ENCODE measurements around the gene GRK5.

Gene GRK5

DNA sequence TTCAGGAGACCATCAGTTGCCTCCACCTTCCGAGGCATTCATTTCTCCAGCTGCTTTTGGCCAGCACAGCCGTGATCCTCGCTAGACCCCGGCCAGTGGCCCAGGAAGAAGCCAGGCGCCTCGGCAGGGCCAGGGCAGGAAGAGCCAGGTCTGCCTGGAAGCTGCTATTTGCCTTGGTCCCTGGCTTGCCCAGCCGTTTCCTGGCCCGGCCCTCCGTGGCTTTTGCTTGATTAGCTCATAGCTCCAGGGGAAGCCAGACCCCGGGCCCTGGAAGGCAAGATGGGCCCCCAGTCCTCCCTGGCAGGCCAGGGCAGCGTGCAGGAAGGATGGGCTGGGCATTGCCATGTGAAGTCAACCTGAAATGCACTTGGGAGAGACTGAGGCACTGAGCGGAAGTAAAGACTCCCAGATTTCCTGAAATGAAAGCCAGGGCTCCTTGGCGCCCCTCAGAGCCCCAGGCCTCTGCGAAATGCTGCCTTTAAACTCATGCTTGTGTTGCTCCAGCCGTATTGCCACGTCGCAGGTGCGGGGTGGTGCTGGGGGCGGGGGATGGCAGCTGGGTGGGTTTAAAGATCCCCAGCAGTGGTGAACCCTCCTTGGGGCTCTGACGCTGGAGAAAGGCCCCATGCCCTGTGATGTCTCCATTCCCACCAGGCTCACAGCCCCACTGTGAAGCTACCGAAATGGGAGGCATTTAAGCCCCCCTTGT, 160.6 kb downstream of the GRK5 start:
- DNase-seq: no peak

DNA sequence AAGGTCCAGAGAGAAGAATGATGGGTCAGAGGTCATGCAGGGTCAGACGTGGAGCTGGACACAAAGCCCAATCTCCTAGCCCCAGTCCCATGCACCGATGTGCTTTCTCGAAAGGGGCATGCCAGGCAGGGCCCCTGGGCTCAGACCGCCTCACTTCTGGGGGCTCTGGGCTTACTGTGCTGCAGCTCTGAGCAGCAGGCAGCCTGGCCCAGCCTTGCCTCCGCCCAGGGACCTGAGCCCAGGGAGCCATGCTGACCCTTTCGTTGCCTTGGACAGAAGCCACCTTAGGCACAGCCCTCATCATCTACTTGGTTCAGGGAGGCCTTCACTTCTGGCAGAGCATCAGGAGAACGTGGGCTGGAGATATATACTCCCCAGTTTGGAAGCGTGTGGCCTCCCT, 161.2 kb downstream of the GRK5 start:
- no peak for DNase-seq

DNA sequence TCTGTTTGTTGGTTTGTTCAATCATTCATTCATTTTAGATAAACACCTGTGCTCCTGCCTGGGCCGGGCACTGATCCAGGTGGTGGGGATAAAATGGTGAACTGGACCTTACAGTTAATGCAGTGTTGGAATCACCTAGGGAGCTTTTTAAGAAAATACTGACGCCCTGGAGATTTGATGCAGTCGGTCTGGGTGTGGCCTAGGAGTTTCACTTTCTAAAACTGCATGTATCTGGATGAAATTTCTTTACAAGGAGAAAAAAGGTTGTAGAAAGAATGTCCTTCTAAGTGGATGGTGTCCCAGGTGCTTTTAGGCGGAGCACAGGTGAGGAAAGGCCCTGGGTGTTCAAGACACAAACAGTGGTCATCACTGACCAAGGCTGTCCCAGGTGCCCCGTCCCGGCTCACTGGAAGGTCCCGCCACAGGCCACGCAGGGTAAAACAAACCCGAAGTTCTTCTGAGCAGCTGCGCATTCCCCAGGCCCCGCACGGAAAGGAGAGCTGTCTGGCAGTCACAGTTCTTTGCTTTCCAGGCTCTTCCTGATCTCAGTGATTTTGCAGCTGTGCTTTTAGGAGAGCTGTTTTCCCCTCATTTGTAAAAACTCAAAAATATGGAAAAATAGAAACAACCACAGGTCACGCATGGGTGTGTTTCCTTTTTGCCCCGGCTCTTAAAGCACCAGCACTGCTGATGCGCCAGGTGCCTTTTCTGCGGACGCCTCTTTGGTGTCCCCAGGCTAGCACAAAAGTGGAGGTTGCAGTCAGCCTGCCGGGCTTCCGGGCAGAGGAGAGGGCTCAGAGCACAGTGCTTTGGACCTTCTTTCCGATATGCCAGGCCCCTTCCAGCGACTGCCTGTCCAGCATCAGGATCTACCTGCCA, 161.9 kb downstream of the GRK5 start:
- no peak for DNase-seq

DNA sequence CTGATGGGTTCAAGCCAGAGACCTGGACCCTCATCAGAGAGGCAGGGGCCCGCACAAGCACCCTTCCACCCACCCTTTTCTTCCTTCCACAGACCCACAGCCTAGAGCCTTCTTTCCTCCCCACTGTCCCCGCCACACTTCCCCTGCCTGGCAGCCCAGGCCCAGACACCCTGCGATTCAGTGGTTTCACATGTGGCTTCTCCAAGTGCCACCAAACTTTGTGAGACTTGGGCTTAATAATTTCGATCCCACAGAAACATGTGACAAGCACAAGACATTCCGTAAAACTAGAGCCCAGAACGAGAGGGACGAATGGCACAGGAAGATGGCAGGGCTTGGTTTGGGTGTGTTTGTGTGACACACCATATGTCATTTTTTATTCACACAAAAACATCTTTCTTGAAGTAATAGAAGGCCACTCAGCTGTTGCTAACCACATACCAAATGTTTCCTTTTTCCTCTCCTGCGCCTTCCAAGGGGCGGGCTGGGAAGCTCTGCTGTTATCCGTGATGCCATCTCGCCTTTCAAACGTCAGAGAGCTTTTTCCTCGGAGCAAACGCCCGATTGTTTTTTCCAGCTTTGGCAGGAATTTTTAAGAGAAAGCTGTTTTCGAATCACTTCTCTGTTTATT, 162.9 kb downstream of the GRK5 start:
- no peak for DNase-seq

DNA sequence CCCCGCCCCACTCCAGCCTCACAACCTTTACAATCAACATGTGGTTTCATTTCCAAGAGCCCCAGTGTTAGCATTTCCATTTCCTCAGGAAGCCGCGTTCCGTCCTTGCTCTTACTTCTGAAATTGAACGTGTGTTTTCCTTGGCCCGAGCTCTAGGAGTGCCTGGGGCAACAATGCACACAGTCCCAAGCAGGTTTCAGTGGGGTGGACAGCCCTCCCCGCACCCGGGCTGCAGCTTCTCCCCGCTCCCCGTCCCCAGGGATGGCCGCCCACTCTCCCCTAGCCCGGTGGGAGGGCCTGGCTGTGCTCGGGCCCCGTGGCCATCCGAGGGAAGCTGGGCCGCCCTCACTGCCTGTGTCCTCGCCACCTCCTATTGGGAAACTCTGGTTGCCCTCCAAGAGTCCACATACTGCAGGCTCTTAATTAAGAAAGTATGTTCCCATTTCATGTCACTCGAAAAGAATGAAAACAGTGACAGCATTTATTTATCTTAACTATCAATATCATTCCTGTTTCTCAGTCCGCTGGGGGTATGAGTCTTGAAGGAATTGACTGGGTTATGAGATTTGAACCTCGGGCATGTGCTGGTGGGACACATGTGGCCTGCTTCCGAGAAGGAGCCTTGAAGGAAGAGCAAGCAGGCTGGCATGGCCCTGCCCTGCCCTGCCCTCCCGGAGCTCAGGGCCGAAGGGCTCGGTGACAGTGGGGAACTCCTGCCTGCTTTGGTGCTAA, 163.8 kb downstream of the GRK5 start:
- no peak for DNase-seq

DNA sequence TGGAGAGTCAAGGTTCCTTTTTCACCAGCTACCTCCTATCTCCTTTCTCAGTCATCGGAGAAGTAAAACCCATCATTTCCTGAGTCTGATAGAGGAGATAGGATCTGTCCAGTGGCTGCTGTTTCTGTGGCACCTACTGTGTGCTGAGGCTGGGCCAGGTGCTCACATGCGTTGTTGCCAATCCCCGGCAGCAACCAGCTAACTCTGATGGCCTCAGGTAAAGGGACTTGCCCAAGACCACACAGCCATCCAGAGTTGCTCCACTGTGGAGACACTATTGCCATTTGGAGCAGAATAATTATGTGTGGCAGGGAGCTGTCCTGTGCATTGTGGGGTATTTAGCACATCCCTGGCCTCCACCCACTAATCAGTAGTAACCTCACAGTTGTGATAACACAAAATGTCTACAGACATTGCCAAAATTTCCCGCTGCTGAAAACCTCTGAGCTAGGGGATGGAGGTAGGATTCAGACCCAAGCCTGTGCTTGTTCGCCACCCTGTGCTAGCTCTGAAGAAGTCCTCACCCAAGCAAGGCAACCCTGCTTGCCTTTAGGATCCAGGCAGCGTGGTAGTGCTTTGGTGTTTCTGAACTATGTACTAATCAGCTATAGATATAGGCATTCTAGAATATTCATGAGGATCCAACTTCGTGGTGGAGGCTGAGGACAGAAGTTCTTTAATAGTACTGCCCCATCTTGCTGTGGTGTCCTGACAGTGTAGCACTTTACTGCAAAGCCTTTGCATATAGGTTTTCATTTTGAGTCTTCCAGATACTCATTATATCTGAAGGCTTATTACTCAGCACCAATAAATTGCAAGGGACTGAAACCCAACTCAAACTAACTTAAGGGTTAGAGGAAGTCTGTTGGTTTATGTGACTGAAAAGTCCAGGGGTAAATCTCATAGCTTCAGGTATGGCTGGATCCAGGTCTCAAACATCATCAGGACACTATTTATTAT, 164.6 kb downstream of the GRK5 start:
- no peak for DNase-seq

DNA sequence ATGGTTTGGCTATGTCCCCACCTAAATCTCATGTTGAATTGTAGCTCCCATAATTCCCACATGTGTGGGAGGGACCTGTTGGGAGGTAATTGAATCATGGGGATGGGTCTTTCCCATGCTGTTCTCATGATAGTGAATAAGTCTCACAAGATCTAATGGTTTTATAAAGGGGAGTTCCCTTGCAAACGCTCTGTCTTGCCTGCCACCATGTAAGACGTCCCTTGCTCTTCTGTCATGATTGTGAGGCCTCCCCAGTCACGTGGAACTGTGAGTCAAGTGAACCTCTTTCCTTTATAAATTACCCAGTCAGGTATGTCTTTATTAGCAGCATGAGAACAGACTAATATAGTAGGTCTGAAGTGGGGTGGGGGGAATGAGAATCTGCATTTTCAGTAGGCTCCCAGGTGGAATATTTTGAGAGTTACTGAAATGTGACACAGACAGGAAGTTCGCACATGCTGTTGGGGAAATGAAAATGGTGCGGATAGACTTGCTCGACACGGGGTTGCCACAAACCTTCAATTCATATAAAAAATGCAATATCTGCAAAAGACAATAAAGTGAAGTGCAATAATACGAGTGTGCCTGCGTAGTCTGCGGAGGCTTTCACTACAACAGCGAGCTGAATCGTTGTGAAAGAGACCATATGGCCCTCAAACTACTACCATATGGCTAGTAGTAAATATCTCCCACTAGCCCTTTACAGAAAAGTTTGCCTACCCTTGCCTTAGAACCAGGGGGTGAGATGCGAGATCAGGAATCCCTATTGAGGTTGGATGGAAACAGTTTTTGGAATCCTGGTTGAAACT, 166.1 kb downstream of the GRK5 start:
- no peak for DNase-seq

DNA sequence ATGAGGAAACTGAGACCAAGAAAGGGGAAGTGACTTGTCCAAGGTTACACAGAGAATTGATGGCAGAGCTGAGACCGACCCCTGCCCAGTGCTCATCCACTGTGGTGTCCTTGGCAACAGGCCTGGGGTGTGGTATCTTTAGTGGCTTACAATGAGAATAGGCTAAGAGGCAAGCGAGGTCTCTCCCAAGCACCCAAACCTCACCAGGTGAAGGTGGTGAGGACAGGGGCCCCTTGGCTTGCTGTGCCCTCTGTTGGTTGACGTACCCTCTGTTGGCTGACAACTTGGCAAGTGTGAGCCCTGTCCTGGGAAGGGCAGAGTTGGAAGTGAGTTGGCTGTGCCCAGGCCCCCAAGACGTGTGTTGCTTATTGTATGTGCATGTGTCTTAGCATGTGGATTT, 166.9 kb downstream of the GRK5 start:
- DNase-seq: no peak

DNA sequence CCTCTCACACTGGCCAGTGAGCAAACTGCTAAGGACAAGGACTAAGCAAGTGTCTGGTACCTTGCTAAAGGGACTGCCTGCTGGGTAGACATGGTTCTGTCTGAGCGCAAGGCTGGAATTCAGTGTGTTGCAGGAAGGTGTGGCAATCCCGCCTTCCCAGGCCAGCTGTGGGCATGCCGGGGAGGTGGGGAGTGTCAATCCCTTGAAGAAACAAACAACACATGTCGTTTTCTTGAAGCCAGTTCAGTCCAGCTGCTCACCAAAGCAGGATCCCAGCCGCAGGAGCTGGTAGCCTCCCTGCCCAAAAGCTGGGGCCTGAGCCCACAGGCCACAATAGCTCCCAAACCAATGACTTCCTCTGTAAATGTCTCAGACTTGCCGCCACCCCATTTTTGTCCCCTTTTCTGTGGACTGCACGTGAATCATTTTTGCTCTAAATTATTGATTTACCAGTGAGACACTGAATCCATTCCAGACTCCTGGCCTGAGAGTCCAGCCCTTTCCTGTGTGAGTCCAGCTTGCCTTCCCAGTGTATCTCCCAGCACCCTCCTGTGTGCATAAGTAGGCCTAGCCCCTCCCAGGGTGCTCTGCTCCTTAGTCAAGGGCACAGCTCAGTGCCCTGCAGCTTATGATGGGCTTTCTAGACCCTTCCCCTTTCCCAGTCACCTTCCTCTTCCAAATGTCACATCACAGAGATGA, 168.4 kb downstream of the GRK5 start:
- DNase-seq: no peak

DNA sequence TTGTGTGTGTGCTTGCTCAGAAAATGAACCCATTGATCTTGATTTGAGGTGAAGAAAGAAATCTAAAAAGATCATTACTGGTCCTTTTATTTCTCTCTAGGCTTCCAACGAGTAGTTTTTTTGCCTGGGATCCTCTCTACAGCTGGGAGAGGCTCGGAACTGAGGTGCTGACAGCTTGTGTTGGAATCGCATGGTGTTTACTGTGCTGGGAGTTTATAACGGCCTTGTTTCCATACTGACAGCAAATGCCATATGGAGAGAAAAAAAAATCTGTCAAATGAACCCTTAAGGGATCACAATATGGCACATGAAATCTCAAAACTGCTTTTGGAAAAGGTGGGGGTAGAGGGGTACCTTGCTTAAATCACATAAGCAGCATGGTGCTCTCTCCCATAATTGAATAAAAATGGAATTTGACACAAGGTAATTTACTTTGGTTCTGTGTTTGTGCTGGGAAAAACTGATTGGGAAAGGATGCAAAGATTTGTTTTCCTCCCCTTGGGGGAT, 170.1 kb downstream of the GRK5 start:
- no peak for DNase-seq

DNA sequence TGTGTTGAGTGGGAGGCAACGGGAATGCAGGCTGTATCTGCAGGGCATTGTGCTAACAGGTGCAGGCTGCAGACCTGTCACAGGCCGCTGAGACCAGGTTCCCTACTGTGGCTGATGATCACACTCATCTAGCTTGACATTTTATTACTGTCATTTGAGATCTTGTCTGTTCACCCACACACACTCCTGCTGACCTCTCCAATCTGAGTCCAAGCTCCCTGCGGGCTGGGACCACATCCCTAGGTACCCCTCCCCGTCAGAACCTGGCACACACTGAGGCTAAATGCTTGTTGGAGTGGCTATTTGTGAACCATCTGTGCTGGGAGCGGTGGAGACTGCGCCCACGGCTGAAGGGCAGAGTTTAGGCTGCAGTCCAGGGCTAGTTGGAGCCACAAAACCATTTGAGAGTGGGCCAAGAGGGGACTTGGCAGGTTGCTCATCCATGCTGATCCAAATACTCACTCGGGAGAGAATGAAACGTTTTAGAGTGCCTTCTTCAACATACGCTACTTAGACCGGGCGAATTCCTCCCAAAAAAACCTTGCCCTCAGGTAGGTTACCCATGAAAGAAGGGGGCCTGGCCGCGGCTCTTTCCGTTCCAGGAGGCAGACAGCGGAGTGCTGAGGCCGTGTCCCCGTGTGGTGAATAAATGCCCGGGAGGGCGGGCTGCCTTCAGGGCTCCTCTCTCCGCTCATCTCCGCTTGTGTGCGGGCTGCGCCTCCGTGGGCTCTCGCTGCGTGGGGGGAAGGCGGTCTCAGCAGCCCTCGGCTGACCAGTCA, 170.8 kb downstream of the GRK5 start:
- DNase-seq: no peak

DNA sequence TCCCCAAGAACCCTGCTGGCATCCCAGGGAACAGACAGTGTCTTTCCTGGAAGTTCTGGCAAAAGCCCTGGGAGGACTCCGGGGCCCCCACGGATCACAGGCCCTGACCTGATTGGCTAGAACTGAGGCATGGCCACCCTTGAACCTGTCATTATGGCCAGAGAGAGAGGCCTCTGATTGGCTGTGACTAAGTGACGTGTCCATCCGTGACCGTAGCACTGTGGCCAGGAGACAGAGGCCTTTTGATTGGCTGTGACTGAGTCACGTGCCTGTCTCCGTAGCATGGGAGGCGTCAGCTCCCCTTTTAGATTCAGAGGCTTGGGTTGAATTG, 171.3 kb downstream of the GRK5 start:
- DNase-seq: no peak

DNA sequence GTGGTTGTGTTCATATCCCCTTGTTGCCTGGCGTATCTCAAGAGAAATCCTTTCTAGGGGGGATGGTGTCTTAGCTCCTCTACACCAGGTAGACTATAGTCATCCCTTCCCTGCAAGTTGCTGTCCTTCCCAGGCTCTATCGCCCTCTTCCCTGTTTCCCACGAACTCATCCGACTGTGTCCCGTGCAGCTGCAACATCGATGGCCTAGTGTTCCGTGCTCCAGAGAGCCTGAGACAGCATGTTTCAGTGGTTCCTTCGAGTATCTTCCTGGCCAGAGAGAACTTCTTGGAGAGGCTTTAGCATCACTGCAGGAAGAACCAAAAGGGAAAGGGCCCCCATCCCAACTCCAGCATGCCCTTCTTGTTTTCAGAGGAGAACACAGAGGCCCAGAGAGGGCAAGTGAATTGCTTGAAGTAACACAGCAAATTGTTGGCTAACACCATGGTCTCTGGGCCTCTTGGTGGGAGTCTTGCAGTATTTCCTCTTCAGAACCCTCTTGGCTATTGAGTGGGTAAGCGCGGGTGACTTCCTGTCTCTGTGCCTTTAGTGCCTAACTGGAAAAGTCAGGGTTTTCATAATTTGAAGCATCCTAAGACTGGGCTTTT, 172.2 kb downstream of the GRK5 start:
- no peak for DNase-seq

DNA sequence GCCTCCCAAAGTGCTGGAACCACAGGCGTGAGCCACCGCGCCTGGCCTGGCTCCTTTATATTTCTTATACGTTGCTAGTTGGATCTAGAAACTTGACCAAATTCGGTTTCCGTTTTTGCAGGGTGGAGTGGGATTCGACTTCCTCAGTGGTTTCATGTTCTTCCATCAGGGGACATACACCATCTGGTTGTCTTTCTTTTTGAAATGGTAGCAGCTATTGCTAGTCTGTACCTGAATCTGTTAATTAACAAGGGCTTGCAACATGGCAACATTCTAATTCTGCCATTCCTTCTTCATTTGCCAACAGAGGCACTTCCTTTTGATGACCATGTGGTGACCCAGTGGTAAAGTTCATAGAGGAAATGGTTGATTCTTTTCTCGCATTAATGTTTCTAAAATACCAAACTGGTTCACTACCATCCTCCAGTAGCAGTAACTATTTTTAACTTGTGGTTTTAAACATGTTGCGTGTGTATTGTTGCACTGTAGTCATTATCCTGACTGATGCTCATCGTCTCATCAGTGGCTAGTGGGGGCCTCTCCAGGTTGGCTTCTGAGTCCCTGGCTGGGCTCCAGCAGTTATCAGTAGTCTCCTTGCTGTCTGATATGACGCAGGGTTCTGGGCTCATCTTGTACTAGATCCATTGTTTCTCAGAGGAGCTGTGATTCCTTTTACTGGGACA, 175.9 kb downstream of the GRK5 start:
- no peak for DNase-seq

DNA sequence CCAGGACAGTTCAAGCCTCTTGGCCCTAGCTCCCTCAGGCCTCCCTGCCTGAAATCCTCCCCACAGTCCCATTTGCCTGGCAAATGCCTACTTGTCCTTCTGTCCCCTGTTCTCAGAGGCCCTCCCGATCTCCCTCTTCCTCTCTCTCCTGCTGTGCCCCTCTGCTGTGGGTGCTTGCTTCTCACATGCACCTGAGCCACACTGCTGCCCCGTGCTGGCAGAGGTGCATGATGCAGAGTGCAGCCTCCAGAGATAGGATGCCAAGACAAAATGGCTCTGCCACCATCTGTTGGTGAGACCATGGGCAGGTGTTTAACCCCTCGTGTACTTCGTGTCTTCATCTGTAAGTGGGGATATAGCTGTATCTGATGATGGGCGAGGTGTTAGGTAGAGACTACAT, 176.8 kb downstream of the GRK5 start:
- no peak for DNase-seq

DNA sequence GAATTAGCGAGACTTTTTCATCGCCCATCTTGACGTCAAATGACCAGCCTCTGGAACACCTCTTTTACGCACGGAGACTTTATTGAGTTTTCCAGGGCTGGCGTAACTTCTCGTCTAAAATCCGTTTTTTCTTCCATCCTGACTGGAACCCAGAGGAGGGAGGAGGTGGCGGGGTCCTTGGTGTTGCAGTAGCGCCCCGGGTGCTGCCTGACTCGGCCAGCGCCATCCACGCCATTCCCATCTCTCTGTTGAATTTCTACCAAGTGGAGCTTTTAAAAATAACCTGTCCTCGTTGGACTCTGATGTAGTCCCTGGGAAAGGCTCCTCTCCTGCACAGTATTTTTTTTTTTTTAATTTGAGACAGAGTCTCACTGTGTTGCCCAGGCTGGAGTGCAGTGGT, 179.3 kb downstream of the GRK5 start:
- DNase-seq: no peak

DNA sequence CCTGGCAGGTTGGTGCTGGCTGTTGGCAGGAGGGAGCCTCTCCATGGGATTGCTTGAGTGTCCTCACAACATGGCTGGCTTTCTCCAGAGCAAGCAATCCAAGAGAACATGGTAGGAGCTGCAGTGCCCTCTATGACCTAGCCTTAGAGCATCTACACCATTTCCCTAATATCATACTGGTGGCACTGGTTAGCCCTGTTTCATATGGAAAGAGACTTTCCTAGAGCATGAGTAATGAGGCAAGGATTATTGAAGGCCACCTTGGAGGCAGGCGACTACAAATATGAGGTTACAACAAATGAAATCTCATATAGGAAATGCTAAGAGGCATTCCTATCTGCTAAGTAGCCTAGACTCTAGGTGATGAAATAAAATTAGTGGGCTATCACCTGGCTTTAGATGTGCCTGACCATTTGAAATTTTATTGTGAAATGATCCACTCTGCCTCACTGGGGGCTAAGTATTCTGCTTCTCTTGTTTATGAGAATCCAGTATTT, 181.5 kb downstream of the GRK5 start:
- DNase-seq: no peak

All from NCI-H774 (cell line).